ENCODE measurements around the gene HOOK2. TPM values are rescaled to one million over a fixed set of nuclear protein-coding genes. Genes with fewer than 3 reads are reported as not detected.

Gene HOOK2
- total and polyA plus RNA-seq, 9 of the 15 experiments (the other 6 are each of a cell fraction or from before 2014, with no cell fraction given) = 1.3 to 17.2 (median 9.9) TPM

DNA sequence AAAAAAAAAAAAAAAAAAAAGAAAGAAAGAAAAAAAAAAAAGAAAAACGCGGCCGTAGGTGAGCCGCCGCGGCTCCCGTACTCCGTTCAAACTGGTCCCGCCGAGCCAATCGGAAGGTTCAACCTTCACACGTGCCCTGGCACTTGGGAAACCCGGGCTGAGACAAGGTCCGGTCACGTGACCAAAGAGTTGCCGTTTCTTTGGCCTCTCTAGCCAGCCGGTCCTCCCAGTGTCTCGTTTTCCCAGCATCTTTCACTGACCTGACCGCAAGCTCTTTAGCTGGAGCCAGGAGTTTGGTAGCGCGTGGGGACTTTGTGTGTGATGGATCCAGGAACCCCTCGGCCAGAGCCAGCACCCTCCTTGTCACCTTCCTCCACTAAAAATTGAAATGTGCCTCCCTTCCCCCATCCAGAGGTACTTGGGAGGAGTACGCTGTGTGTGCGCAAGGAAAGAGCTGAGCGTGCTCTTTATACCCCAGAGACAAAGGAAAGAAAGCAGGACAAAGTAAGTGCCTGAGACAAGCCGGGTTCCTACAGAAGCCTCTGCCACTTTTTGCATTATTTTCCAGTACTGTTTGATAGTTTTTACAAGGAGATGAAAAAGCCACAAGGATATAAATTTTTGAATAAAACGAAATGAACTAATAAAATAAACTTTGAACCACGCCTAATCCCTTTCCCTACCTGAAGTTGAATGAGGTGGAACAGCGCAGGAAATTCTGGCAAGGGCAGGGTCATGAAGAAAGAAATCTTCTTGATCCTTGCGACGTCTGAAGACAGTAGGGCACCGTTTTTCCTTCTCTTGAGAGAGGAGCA is 52.6 kb downstream of the HOOK2 start (continued):
- TF ChIP-seq, protein P1, sequence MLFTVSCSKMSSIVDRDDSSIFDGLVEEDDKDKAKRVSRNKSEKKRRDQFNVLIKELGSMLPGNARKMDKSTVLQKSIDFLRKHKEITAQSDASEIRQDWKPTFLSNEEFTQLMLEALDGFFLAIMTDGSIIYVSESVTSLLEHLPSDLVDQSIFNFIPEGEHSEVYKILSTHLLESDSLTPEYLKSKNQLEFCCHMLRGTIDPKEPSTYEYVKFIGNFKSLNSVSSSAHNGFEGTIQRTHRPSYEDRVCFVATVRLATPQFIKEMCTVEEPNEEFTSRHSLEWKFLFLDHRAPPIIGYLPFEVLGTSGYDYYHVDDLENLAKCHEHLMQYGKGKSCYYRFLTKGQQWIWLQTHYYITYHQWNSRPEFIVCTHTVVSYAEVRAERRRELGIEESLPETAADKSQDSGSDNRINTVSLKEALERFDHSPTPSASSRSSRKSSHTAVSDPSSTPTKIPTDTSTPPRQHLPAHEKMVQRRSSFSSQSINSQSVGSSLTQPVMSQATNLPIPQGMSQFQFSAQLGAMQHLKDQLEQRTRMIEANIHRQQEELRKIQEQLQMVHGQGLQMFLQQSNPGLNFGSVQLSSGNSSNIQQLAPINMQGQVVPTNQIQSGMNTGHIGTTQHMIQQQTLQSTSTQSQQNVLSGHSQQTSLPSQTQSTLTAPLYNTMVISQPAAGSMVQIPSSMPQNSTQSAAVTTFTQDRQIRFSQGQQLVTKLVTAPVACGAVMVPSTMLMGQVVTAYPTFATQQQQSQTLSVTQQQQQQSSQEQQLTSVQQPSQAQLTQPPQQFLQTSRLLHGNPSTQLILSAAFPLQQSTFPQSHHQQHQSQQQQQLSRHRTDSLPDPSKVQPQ (CRISPR knock-in tag; IDR thresholded peaks at IDR 0.05; ENCODE audit: borderline replicate concordance) = no peak
- TF ChIP-seq ZNF584 (CRISPR knock-in tag; IDR thresholded peaks at IDR 0.05; ENCODE audit: low read depth) = no peak
- TF ChIP-seq TGIF2 (CRISPR knock-in tag; IDR thresholded peaks at IDR 0.05) = no peak
- peak; percentile 59; the same call in 1 of the 2 replicates for TF ChIP-seq ZBTB12 (CRISPR knock-in tag; IDR thresholded peaks at IDR 0.05)
- TF ChIP-seq, protein P2, sequence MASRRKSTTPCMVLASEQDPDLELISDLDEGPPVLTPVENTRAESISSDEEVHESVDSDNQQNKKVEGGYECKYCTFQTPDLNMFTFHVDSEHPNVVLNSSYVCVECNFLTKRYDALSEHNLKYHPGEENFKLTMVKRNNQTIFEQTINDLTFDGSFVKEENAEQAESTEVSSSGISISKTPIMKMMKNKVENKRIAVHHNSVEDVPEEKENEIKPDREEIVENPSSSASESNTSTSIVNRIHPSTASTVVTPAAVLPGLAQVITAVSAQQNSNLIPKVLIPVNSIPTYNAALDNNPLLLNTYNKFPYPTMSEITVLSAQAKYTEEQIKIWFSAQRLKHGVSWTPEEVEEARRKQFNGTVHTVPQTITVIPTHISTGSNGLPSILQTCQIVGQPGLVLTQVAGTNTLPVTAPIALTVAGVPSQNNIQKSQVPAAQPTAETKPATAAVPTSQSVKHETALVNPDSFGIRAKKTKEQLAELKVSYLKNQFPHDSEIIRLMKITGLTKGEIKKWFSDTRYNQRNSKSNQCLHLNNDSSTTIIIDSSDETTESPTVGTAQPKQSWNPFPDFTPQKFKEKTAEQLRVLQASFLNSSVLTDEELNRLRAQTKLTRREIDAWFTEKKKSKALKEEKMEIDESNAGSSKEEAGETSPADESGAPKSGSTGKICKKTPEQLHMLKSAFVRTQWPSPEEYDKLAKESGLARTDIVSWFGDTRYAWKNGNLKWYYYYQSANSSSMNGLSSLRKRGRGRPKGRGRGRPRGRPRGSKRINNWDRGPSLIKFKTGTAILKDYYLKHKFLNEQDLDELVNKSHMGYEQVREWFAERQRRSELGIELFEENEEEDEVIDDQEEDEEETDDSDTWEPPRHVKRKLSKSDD (conservative IDR thresholded peaks at IDR 0.05; ENCODE audit: low read length) = no peak
- no peak for TF ChIP-seq NR3C1 (CRISPR knock-in tag; IDR thresholded peaks at IDR 0.05)
- TF ChIP-seq MIER1 (IDR thresholded peaks at IDR 0.05; ENCODE audit: low read depth) = 0 out of 2 replicates have a peak, but pooled peaks have one; percentile 12
- no peak for TF ChIP-seq BACH1 (tag; IDR thresholded peaks at IDR 0.05)
- TF ChIP-seq ZNF639 (CRISPR knock-in tag; conservative IDR thresholded peaks at IDR 0.05 in 1 of 2, IDR thresholded peaks at IDR 0.05 in 1 of 2) = peak in 1 of 2 experiments; percentile 95; a peak in 2 of 4 replicates
- peak; percentile 33 for TF ChIP-seq CCNT2 (IDR thresholded peaks at IDR 0.05; ENCODE audit: borderline replicate concordance, extremely low read depth, insufficient read length, low read depth, low read length)
- TF ChIP-seq NONO (IDR thresholded peaks at IDR 0.05; ENCODE audit: low read depth in 2 of 2, low read length in 1 of 2) = no peak
- no peak for TF ChIP-seq ZNF780A (CRISPR knock-in tag; IDR thresholded peaks at IDR 0.05)
- TF ChIP-seq ZNF3 (CRISPR knock-in tag; IDR thresholded peaks at IDR 0.05) = no peak
